GM23248 (cell line): ENCODE measurements around the gene USP36. TPM values are rescaled to one million over a fixed set of nuclear protein-coding genes. Genes with fewer than 3 reads are reported as not detected.

Experiments used
- DNase-seq: peaks from one replicate; pipeline ENCODE4 v3.0.0-alpha.2; 2015
- H2AFZ ChIP-seq: fragments of 200-600 bp; sonication (generic); 2 replicates; pipeline ENCODE4 v1.6.1; 2016; ENCODE audit warnings: antibody characterized with exemption
- H3F3A ChIP-seq: fragments of 200-600 bp; sonication (generic); 2 replicates; pipeline ENCODE4 v1.6.1; 2016; ENCODE audit warnings: mild to moderate bottlenecking, antibody characterized with exemption, mixed run types; ENCODE audit not compliant: insufficient read depth
- H3K27ac ChIP-seq: fragments of 200-600 bp; sonication (generic); 2 replicates; pipeline ENCODE4 v1.5.1; 2016; ENCODE audit warnings: mild to moderate bottlenecking
- H3K27me3 ChIP-seq: fragments of 200-600 bp; sonication (generic); replicated peaks from 2 replicates; pipeline ENCODE4 v1.6.1; 2016; ENCODE audit warnings: mild to moderate bottlenecking; ENCODE audit not compliant: insufficient read depth
- H3K36me3 ChIP-seq: fragments of 200-600 bp; sonication (generic); 2 replicates; pipeline ENCODE4 v1.6.1; 2016; ENCODE audit warnings: low read depth, mild to moderate bottlenecking
- H3K4me1 ChIP-seq: fragments of 200-600 bp; sonication (generic); 2 replicates; pipeline ENCODE4 v1.6.1; 2016; ENCODE audit warnings: mild to moderate bottlenecking; ENCODE audit not compliant: insufficient read depth
- H3K4me2 ChIP-seq: fragments of 200-600 bp; sonication (generic); one replicate; pipeline ENCODE4 v1.6.1; 2016; ENCODE audit warnings: mild to moderate bottlenecking; ENCODE audit not compliant: unreplicated experiment
- H3K4me3 ChIP-seq: fragments of 200-600 bp; sonication (generic); 2 replicates; pipeline ENCODE4 v1.5.1; 2016; ENCODE audit warnings: mild to moderate bottlenecking
- H3K79me2 ChIP-seq: fragments of 200-600 bp; sonication (generic); 2 replicates; pipeline ENCODE4 v1.6.1; 2016; ENCODE audit warnings: mild to moderate bottlenecking; ENCODE audit not compliant: insufficient read depth
- H3K9ac ChIP-seq: fragments of 200-600 bp; sonication (generic); 2 replicates; pipeline ENCODE4 v1.6.1; 2016; ENCODE audit warnings: mild to moderate bottlenecking
- H3K9me2 ChIP-seq: fragments of 200-600 bp; sonication (generic); 2 replicates; pipeline ENCODE4 v1.6.1; 2016; ENCODE audit warnings: mixed run types, mild to moderate bottlenecking, moderate library complexity; ENCODE audit not compliant: insufficient read depth
- H3K9me3 ChIP-seq: fragments of 200-600 bp; sonication (generic); one replicate; pipeline ENCODE4 v1.6.1; 2017; ENCODE audit warnings: low read depth
- H4K20me1 ChIP-seq: fragments of 200-600 bp; sonication (generic); 2 replicates; pipeline ENCODE4 v1.6.0; 2016; ENCODE audit not compliant: insufficient read depth
- EZH2 ChIP-seq: fragments of 200-600 bp; sonication (generic); IDR thresholded peaks from 2 replicates; pipeline ENCODE4 v1.6.1; 2018; ENCODE audit warnings: antibody characterized with exemption, mild to moderate bottlenecking; ENCODE audit not compliant: insufficient read depth, poor library complexity, severe bottlenecking
- EZH2phosphoT487 ChIP-seq: fragments of 200-600 bp; sonication (generic); IDR thresholded peaks from 2 replicates; pipeline ENCODE4 v1.6.1; 2018; ENCODE audit warnings: antibody characterized with exemption, moderate library complexity, mild to moderate bottlenecking, low read depth; ENCODE audit not compliant: insufficient read depth
- WGBS, 2 experiments: methylation state at CpG; one replicate each; pipeline ENCODE4 v1.1.6; 2015 to 2017; ENCODE audit warnings: low lambda C conversion rate in 2 of 2, low coverage in 1 of 2; ENCODE audit errors: missing lambda C conversion rate in 2 of 2; 5-methylcytosine and 5-hydroxymethylcytosine counted together
- in situ Hi-C: fragments of 300-500 bp; cut with MboI; formaldehyde crosslinking; loops from 2 replicates; pipeline ENCODE4 v1.15.0; 2020
- polyA plus RNA-seq: library from polyadenylated mRNA; unstranded; fragments of >200 nt; fragmentation: Nextera tagmentation; extraction: Ambion mirVana; gene quantifications from 2 replicates; pipeline ENCODE4 v1.2.1, GENCODE V29; 2016
- total RNA-seq: library from RNA; depleted of rRNA; stranded (reverse); fragments of >200 nt; shearing (Covaris generic); gene quantifications from 2 replicates; pipeline ENCODE4 v1.2.3, GENCODE V29; 2014

Gene USP36
- total and polyA plus RNA-seq, 2 experiments from 2014 or later: 19.9 to 30.2 TPM

- Histone ChIP-seq H3K36me3 (peaks cover 63% of the 10 kb centered on the region), H3K27ac (no peak overlapping the region), H3K9me3 (no peaks in the 10 kb centered on the region), H3K79me2 (peaks cover 97% of the 10 kb centered on the region), H3K9me2 (no peaks in the 10 kb centered on the region), H2AFZ (no peak overlapping the region), H4K20me1 (no peaks in the 10 kb centered on the region), H3K9ac (no peak overlapping the region), H3F3A (peaks cover 11% of the 10 kb centered on the region), H3K27me3 (no peaks in the 10 kb centered on the region), H3K4me3 (no peak overlapping the region), H3K4me1 (0 out of 2 replicates have a peak, but pooled peaks cover 6% of the 10 kb centered on the region), H3K4me2 (no peak overlapping the region)
- in situ Hi-C loops: no loop called here
- TF ChIP-seq EZH2phosphoT487: no peak
- DNase-seq: no peak
- WGBS, 2 experiments: 92 to 97% methylated on average over 6 of the region's 6 CpGs
Measured at GRCh38 chr17:78829477-78829876, 11.1 kb downstream of the USP36 start.

- peaks cover 60% of the 10 kb centered on the region for H3K36me3 ChIP-seq
- H3K79me2 ChIP-seq: peaks cover 96% of the 10 kb centered on the region
- peak; percentile 88 for DNase-seq
- 0 out of 2 replicates have a peak overlapping the region, but pooled peaks have one; percentile 4 for H3K9ac ChIP-seq
- no peaks in the 10 kb centered on the region for H3K27me3 ChIP-seq
- no peaks in the 10 kb centered on the region for H4K20me1 ChIP-seq
- H3K4me1 ChIP-seq: 0 out of 2 replicates have a peak, but pooled peaks cover 6% of the 10 kb centered on the region
- TF ChIP-seq EZH2phosphoT487: no peak
- no peak for TF ChIP-seq EZH2
- H2AFZ ChIP-seq: no peak overlapping the region
- peaks cover 19% of the 10 kb centered on the region for H3F3A ChIP-seq
- no peaks in the 10 kb centered on the region for H3K9me3 ChIP-seq
- no peaks in the 10 kb centered on the region for H3K9me2 ChIP-seq
- 83 to 87% methylated on average over 14 of the region's 14 CpGs for WGBS, 2 experiments
- in situ Hi-C loops: no loop called here
- no peak overlapping the region for H3K27ac ChIP-seq
- H3K4me3 ChIP-seq: no peak overlapping the region
- no peak overlapping the region for H3K4me2 ChIP-seq
Measured at GRCh38 chr17:78828470-78829185, 12.0 kb downstream of the USP36 start.

GRCh38 chr17:78826836-78827509 lies 13.6 kb downstream of the USP36 start:
- Histone ChIP-seq H2AFZ (no peak overlapping the region), H3K36me3 (peaks cover 49% of the 10 kb centered on the region), H3K9me2 (no peaks in the 10 kb centered on the region), H3K9me3 (no peaks in the 10 kb centered on the region), H3F3A (peaks cover 26% of the 10 kb centered on the region), H3K27me3 (no peaks in the 10 kb centered on the region), H3K4me2 (no peak overlapping the region), H3K4me1 (peaks cover 17% of the 10 kb centered on the region), H3K27ac (peak overlapping the region; percentile 44), H3K4me3 (no peak overlapping the region), H3K9ac (peak overlapping the region; percentile 15; the same call in 1 of the 2 replicates), H4K20me1 (no peaks in the 10 kb centered on the region), H3K79me2 (peaks cover 80% of the 10 kb centered on the region)
- 91 to 92% methylated on average over 20 to 21 of the region's 21 CpGs for WGBS, 2 experiments
- DNase-seq: no peak
- in situ Hi-C loops: no loop called here
- TF ChIP-seq EZH2phosphoT487 (no peak), EZH2 (no peak)

GRCh38 chr17:78826421-78826820 lies 14.2 kb downstream of the USP36 start:
- TF ChIP-seq EZH2 (no peak), EZH2phosphoT487 (no peak)
- no peaks in the 10 kb centered on the region for H3K9me2 ChIP-seq
- no peak overlapping the region for H3K4me3 ChIP-seq
- peak overlapping the region; percentile 15; the same call in 1 of the 2 replicates for H3K9ac ChIP-seq
- peak overlapping the region; percentile 44 for H3K27ac ChIP-seq
- H3K4me1 ChIP-seq: peaks cover 20% of the 10 kb centered on the region
- peaks cover 45% of the 10 kb centered on the region for H3K36me3 ChIP-seq
- peaks cover 80% of the 10 kb centered on the region for H3K79me2 ChIP-seq
- in situ Hi-C loops: no loop called here
- H3K9me3 ChIP-seq: no peaks in the 10 kb centered on the region
- no peak overlapping the region for H3K4me2 ChIP-seq
- H3F3A ChIP-seq: peaks cover 25% of the 10 kb centered on the region
- no peaks in the 10 kb centered on the region for H4K20me1 ChIP-seq
- DNase-seq: peak; percentile 30
- no peak overlapping the region for H2AFZ ChIP-seq
- no peaks in the 10 kb centered on the region for H3K27me3 ChIP-seq
- 87 to 89% methylated on average over 5 of the region's 5 CpGs for WGBS, 2 experiments
